Esophagus squamous epithelium (tissue), 4 donors: Measurements from ENCODE around the gene RABGAP1L.

Experiments used
- CTCF ChIP-seq, 6 experiments: fragments of 450-650 bp in 4 of 6; fragments of 200-600 bp in 2 of 6; sonication (generic) in 2 of 6; IDR thresholded peaks; one replicate each; pipeline ENCODE4 v1.5.1; 2016 to 2019; ENCODE audit warnings: antibody characterized with exemption in 6 of 6, mild to moderate bottlenecking in 4 of 6, moderate library complexity in 4 of 6
- POLR2A ChIP-seq, 4 donors: fragments of 450-650 bp; IDR thresholded peaks; one replicate each; pipeline ENCODE4 v1.6.1; 2017; ENCODE audit warnings: antibody characterized with exemption in 4 of 4, mild to moderate bottlenecking in 4 of 4, moderate library complexity in 3 of 4

DNA sequence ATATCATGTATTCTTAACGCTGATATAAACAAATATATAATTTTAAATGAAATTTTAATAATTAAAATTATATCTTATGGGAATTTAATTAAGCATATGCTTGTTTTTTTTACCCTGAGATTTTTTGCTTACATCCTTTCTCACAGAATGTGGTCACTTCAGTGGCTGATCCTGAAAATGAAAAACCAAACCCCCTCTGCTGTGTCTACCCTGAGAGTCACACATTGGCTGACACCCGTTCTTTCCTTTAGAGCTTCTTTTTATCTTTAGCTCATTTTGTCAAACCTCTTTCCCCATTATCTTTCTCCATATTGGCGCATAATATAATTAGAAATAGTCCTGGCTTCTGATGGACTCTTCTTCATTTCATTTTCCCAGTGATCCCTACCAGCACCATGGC, 829.7 kb downstream of the RABGAP1L start:
- TF ChIP-seq POLR2A (IDR thresholded peaks at IDR 0.05) (no peak), CTCF (IDR thresholded peaks at IDR 0.05) (no peak)
